GM19099 (cell line): Measurements from ENCODE around the gene KCNIP3.

Experiments used
- POLR2A ChIP-seq: IDR thresholded peaks from 3 replicates; pipeline ENCODE4 v1.6.1; 2011; ENCODE audit warnings: low read depth; ENCODE audit not compliant: insufficient read length; ENCODE audit errors: extremely low read depth

The KCNIP3 gene

DNA sequence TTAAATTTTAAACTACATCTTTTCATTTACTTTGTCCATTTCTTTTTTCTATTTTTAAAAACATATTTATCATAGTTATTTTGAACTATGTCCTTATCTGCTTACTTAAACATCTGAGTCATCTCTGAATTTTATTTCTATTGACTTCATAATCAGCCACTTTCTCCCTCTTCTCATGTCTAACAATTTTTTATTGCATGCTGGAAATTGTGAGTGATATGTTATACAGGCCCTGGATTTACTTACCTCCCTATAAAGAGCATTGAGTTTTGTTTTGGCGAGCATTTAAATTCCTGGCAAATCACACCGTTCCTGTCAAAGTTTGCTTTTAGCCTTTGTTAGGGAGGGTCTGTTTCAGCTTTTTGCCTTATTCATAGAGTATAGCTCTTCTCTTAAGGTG lies 39.3 kb downstream of the KCNIP3 start:
- TF ChIP-seq POLR2A = no peak

DNA sequence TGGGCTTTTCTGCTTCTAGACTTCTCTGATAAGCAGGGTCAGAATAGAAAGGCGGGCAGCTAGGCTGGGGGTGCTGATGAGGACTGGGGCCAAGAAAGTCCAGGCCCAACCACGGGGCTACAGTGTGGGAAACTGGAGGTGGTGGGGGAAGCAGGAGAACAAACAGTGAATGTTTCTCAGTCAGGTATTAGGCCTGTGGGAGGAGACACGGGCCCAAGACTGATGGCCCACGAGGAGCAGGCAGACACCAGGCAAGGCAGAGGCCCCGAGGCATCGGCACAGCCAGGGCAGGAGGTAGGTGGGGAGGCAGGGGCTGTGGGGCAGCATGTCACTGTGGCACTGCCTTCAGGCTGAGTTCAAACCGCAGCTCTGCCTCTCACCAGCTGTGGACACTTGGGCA lies 40.7 kb downstream of the KCNIP3 start:
- TF ChIP-seq POLR2A = no peak

DNA sequence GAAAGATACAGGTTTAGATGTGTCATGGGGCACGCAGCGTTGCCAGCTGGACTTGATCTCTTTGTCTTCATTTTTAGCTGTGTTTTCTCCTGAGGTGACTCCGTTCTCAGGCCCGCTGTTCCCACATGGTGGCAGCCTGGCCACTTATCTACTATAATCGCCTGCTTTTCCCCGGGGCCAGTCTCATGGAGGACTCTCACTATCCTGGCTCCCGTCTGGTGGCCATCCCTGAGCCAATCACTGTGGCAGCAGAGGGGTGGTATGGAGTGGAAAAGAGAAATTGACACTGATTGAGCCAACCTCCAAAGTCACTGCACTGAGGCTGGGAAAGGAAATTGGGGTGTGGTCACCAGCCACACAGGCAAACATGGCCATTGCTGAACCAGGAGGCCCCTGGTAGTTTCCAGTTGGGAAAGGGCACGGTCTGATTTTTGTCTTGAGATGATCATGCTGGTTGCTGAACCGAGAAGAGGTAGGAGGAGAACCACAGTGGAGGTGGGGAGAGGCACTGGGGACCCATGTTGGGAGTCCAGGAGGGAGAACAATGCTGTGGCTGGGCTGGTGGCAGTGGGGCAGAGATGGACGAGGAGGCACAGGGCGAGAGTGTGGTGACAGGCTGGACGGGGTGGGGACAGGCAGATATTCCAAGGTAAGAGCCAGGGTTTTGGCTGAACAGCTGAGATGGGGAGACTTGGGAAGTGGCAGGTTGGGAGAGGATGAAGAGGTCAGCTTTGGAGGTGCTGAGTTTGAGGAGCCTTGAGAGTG lies 45.6 kb downstream of the KCNIP3 start:
- no peak for TF ChIP-seq POLR2A

DNA sequence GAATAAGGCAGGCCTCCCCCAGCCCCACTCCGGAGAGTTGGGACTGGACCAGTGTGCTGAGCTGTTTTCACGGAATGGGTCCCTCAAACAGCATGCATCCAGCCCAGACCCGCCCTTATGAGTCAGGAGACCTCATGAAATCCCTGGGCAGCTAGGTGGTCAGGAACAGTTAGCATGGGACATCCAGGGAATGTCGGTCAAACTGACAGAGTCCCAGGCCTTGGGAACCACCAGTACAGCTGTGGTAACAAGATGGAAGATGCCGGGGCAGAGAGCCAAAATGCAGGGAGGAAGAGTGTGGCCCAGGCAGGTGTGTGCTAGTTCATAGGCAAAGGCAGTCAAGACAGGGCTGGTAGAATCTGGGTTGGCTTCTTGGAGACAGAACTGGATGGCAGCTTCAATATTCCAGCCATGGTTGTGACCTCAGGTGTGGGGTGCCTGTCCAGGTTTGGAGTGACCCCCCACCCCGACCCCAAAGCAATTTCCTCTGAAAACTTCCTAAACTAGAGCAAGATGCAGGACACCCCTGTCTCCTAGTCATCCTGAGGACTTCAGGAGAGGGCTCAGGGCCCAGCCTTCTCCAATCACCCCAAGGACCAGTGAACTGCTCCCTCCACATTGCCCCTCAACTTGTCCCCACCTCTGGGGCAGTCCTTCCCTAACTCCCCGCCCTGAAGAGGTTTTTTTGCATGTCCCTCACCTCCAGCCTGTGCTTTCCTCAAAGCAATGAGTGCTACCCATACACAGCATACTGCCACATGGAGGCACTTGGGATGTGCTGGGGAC lies 46.5 kb downstream of the KCNIP3 start:
- TF ChIP-seq POLR2A = no peak

DNA sequence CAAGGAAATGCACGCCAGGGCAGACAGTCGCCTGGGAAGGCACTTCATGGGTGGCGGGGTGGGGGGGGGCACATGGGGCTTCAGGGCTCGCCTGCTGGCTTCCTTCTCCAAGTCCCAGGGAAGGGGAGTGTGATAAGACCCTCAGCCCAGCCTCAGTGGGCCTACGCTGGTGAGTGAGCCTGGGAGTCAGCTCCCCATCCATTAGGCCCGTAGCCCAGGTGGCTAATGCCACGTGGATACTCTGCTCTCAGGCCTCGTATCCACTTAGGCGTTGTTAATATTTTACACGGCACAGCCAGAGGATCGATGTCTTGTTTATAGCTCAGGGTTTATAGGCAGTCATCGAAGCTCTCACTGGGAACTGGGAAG lies 47.1 kb downstream of the KCNIP3 start:
- TF ChIP-seq POLR2A = no peak

DNA sequence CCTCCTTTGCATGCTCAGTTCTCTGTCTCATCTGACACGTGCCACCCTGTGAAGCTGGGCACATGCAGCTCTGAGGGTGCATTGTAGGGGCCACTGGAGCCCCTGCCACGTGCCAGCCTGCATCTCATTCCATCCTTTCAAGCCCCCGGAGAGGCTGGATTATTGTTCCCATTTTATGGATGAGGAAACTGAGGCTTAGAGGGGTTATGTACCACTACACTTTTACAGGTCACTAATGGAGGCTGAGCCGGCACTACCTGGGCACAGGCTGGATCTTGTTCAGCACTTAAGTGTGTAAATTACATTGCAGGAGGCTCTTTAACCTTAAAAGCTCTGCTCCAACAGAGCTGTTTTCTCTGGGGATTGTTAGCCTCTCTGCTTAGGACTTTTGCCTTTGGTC lies 47.5 kb downstream of the KCNIP3 start:
- no peak for TF ChIP-seq POLR2A

DNA sequence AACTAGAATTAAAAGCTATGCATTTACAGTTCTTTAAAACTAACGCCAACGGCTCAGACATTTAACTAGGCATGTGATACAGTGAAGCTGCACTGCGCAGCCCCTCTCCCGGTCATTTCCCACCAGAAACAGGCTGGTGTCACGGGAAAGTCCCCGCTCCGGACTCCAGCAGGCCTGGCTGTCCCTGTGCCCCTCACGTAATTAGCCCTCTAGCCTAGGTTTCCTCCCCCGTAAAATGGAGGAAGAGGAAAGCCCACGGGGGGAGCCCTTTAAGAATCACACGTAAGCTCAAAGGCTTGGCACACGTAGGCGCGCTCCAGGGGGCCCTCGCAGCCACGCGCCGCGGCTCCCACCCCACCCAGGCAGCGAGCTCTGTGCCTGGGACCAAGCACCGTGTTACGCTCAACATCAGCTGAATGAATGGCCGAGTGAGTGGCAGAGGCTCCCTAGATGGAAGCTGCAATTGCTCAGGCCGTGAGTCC lies 48.0 kb downstream of the KCNIP3 start:
- no peak for TF ChIP-seq POLR2A

DNA sequence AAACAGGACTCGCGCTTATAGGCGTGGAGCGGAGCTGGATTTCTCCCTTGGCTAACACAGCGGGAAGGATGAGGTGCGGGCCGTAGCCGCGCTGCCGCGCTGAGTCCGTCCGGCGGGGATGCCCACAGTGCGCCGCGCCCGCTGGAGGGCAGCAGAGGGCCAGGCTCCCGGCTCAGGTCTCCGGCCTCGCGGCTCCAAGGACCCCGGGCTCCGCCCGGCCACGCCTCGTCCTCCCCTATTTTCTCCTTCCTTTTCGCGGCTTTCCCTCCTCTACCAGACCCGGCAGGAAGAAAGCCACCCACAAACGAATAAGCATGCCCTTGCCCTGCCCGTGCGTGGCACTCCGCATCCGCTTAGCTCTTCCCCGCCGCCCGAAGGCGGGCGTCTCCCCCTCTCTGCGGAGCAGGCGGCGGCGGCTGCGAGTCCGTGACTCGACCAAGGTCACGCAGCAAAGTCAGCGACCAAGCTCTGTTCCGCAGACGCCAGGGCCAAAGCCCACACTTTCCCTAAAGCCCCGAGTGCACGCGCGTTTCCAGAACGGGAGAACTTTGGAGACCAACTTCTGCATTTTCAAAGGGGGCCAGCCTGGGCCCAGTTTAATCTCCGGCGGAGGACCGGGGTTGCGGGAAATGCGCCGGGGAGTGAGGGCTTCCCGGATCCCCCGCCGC lies 48.5 kb downstream of the KCNIP3 start:
- TF ChIP-seq POLR2A = no peak

DNA sequence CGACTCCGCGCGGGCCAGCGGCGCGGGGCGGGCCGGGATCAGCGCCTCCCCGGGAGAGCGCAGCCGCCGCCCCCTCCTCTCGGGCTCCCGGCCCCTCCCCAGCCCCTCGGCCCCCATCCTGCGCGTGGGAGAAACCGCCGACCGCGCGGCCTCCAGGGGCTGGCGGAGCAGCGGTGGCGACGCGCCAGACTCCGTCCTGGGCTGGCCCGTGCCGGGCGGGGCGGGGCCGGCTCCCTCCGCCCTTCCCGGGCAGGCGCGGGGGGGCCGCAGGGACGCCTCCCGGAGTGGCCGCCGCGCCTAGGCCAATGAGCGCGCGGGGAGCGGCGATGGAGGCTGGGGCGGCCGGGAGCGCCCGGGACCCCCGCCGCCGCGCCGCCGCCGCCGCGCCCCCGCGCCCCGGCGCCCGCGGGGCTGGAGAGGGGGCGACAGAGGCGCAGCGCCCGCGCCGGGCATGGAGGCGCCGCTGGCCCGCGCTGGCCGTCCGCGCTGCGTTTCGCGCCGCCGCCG lies 49.1 kb downstream of the KCNIP3 start:
- no peak for TF ChIP-seq POLR2A

DNA sequence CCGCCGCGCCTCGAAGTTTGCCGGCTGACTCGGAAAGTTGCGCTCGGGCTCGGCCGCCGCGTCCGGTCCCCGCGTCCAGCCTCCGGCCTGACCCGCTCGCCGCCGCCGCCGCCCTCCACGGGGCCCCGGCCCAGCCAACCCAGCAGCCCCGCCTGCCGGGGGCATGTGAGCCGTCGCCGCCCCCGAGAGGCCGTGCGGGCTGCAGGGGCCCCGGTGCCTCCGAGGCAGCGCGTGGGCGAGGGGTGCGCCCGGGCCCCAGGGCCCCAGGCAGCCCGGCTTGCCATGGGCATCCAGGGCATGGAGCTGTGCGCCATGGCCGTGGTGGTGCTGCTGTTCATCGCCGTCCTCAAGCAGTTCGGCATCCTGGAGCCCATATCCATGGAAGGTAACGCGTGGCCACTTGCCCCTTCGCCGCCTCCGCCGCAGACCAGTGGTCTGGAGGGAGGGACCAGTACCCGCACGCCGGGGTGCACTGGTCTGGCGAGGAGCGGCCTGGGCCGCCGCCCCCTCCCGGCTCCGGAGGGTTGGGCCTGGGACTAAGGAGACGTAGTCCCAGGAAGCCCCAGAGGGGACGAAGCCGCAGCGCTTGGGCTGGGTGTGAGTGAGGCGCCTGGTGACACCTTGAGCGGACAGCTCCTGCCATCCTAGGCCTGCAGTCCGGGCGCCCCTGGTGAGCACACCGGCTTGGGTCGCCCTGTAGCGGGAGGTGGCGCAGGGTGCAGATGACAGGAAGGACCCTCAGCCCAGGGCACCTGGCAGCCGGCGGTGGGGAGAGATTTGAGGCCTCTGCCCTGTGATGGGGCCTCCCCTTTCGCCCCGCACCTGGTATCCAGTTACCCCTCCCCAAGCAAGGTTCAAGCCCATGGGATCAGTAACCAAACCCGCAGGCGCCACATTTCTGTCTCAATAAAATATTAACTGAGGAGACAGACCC lies 49.9 kb downstream of the KCNIP3 start:
- no peak for TF ChIP-seq POLR2A

DNA sequence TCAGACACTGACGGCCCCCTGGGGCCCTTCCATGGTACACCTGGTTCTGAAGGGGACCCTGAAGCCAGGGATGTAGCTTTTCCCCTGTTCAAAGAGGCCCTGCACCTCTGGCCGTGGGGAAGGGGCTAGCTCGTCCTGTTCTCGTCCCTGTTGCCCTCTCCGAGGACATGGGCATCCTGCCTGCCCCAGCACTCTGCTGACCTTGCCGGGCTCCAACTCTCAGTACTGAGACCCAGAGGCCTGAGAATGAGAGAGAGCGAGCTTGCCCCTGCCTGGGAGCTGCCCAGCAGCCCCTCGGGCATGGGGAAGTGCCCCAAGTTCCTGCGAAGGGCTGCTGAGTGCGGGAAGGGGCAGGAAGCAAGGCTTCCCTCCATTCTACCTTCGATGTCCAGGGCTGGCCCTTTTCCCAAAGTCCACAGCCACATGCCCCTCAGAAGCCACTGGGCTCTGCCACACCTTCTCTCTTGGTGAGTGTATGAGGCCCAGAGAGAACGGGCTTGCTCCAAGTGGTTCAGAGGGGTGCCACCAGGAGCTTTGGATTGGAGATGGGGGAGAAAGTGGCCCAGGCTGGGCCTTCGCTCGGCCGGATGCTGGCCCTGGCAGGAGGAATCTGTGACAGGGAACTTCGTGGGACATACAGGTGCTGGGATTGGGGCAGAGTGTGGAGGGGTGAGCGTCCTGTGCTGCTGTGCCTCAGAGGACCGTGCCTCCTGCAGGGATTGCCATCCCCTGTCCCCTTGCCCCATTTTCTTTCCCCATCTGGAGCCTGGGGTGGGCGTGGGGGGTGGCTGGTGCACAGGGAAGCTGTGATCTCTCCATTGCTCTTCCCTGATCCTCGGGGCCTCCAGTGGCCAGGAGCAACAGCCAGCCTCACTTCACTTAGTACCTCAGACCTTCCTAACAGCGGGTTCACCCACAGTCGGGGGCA lies 50.8 kb downstream of the KCNIP3 start:
- no peak for TF ChIP-seq POLR2A

DNA sequence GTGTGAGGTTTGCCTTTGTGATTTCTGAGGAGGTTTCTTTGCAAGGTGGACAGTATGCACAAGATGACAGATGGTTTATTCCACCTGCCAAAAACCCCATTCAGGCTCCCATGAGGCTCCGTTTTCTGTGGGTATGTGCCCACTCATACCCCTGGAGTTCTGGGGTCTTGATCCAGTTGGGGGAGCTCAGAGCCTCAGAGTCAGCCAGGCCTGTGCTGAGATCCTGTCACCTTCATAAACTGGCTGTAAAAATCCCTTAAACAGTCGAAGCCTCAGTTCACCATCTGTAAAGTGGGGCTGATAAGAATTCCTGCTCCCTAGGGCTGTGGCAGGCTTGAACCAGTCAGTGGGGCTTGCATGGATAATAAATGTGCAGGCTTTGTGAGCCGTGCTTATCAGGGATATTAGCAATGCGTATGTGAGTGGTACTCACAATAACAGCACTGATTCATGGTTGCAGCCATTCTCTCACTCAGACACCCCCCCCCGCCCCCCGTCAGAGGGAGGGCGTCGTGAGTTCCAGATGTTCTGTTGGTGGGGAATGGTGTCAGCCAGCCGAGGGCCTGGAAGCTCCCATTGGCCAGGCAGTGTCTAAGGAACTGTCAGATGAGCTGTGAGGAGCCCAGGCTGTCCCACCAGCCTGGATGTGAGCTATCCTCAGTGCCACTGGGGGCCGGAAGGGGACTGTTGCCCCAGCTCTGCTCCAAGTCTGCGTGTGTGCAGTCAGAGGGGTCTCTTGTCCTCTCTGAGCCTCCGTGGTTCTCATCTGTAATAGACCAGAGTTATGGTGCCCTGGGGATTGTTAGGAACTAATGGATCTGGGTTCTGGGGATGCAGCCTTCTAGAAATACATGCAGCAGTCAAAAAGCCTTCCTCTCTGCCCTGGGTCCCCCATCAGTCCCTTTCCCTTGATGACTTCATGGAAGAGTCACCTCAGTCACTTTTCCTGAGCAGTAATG lies 51.7 kb downstream of the KCNIP3 start:
- TF ChIP-seq POLR2A = no peak
